Transverse colon (tissue), 4 donors: ENCODE results near the gene SLC32A1. TPM values are rescaled to one million over a fixed set of nuclear protein-coding genes. Genes with fewer than 3 reads are reported as not detected.
A peak's percentile ranks its signal among the peaks of the same experiment; 100 is the strongest.

Experiments
- DNase-seq: peaks from one replicate; pipeline ENCODE4 v3.0.0-alpha.2; 2019
- H3K27ac ChIP-seq, 4 donors: fragments of 200-600 bp; sonication (generic); 2 replicates each; pipeline ENCODE4 v1.5.1; 2016 to 2018; ENCODE audit warnings: inconsistent platforms in 4 of 4
- H3K27me3 ChIP-seq: fragments of 200-600 bp; sonication (generic); 2 replicates; pipeline ENCODE4 v1.5.1; 2017; ENCODE audit warnings: inconsistent platforms
- H3K36me3 ChIP-seq, 4 donors: fragments of 200-600 bp; sonication (generic); 2 replicates each; pipeline ENCODE4 v1.5.1; 2017 to 2019; ENCODE audit warnings: inconsistent platforms in 4 of 4
- H3K4me1 ChIP-seq, 4 donors: fragments of 200-600 bp; sonication (generic); 2 replicates each; pipeline ENCODE4 v1.5.1; 2017 to 2020; ENCODE audit warnings: inconsistent platforms in 4 of 4
- H3K4me3 ChIP-seq, 4 donors: fragments of 200-600 bp; sonication (generic); 1 replicate in 1 of 4; 2 replicates in 3 of 4; pipeline versions ENCODE4 v1.5.1 to v1.6.1; 2017 to 2019; ENCODE audit warnings: inconsistent platforms in 4 of 4
- H3K9me3 ChIP-seq, 2 donors: fragments of 200-600 bp; sonication (generic); 2 replicates each; pipeline ENCODE4 v1.5.1; 2017 to 2019; ENCODE audit warnings: inconsistent platforms in 2 of 2
- CTCF ChIP-seq, 5 experiments: fragments of 200-600 bp in 3 of 5; fragments of 450-650 bp in 2 of 5; sonication (generic) in 3 of 5; IDR thresholded peaks; 1 replicate in 2 of 5; 2 replicates in 3 of 5; pipeline ENCODE4 v1.5.1; 2016 to 2017; ENCODE audit warnings: antibody characterized with exemption in 5 of 5, inconsistent platforms in 3 of 5, mild to moderate bottlenecking in 2 of 5, moderate library complexity in 1 of 5
- EP300 ChIP-seq: sonication (generic); formaldehyde crosslinking; IDR thresholded peaks from one replicate; pipeline ENCODE4 v1.6.1; 2017; ENCODE audit warnings: antibody characterized with exemption, low read depth
- POLR2A ChIP-seq: fragments of 450-650 bp; IDR thresholded peaks from one replicate; pipeline ENCODE4 v1.6.1; 2016; ENCODE audit warnings: antibody characterized with exemption, mild to moderate bottlenecking, moderate library complexity
- POLR2AphosphoS5 ChIP-seq, 3 donors: sonication (generic); formaldehyde crosslinking; IDR thresholded peaks; one replicate each; pipeline ENCODE4 v1.6.1; 2016; ENCODE audit warnings: antibody characterized with exemption in 3 of 3
- WGBS, 2 donors: methylation state at CpG; one replicate each; pipeline ENCODE4 v1.1.5; 2018; ENCODE audit warnings: low coverage in 1 of 2; 5-methylcytosine and 5-hydroxymethylcytosine counted together
- in situ Hi-C, 4 donors: fragments of 200-750 bp; cut with MboI; loops; one replicate each; pipeline versions ENCODE4 v1.15.0 to v1.15.1; 2017; ENCODE audit warnings: low sequenced_read_pairs in 3 of 4, low pct_ligation_motif_present in 1 of 4, low pct_unique_long_range_greater_than_20kb in 1 of 4
- intact Hi-C: fragments of 100-400 bp; cut with DNase I; formaldehyde crosslinking; loops from one replicate; pipeline ENCODE4 v1.15.1; 2023; ENCODE audit warnings: low total_unique reads
- total RNA-seq, 4 donors: library from RNA; depleted of rRNA; stranded (reverse); fragments of >200 nt; gene quantifications; one replicate each; pipeline ENCODE4 v1.1.0, GENCODE V29; 2016

SLC32A1 gene
- total RNA-seq, 4 donors from 2014 or later = not detected

- H3K9me3 ChIP-seq = no peaks in the 10 kb centered on the region
- no peak for DNase-seq
- in situ Hi-C loops = no loop called here
- intact Hi-C loops = no loop called here
- H3K4me1 ChIP-seq = no peaks in the 10 kb centered on the region
- peaks cover 27% of the 10 kb centered on the region for H3K27me3 ChIP-seq
- H3K36me3 ChIP-seq = no peaks in the 10 kb centered on the region
- no peak overlapping the region for H3K4me3 ChIP-seq
- 64 to 83% methylated on average over 2 of the region's 2 CpGs for WGBS, 2 donors
- H3K27ac ChIP-seq = no peak overlapping the region
- TF ChIP-seq EP300 = no peak
- no peak for TF ChIP-seq POLR2A
- no peak for TF ChIP-seq POLR2AphosphoS5 (IDR thresholded peaks at IDR 0.05)
- no peak for TF ChIP-seq CTCF (IDR thresholded peaks at IDR 0.05)
Measured at GRCh38 chr20:38685271-38685670, 39.0 kb upstream of the SLC32A1 start.

- H3K4me1 ChIP-seq = no peaks in the 10 kb centered on the region
- 15 to 24% methylated on average over 7 to 14 of the region's 14 CpGs for WGBS, 2 donors
- no peak overlapping the region for H3K27ac ChIP-seq
- no peaks in the 10 kb centered on the region for H3K9me3 ChIP-seq
- TF ChIP-seq POLR2AphosphoS5 (IDR thresholded peaks at IDR 0.05) (no peak), CTCF (IDR thresholded peaks at IDR 0.05) (no peak), EP300 (no peak), POLR2A (no peak)
- no peak overlapping the region for H3K4me3 ChIP-seq
- H3K27me3 ChIP-seq = peaks cover 27% of the 10 kb centered on the region
- intact Hi-C loops (no loop called here), in situ Hi-C loops (no loop called here)
- no peaks in the 10 kb centered on the region for H3K36me3 ChIP-seq
- peak; percentile 12 for DNase-seq
Measured at GRCh38 chr20:38685853-38686473, 38.3 kb upstream of the SLC32A1 start.

DNA sequence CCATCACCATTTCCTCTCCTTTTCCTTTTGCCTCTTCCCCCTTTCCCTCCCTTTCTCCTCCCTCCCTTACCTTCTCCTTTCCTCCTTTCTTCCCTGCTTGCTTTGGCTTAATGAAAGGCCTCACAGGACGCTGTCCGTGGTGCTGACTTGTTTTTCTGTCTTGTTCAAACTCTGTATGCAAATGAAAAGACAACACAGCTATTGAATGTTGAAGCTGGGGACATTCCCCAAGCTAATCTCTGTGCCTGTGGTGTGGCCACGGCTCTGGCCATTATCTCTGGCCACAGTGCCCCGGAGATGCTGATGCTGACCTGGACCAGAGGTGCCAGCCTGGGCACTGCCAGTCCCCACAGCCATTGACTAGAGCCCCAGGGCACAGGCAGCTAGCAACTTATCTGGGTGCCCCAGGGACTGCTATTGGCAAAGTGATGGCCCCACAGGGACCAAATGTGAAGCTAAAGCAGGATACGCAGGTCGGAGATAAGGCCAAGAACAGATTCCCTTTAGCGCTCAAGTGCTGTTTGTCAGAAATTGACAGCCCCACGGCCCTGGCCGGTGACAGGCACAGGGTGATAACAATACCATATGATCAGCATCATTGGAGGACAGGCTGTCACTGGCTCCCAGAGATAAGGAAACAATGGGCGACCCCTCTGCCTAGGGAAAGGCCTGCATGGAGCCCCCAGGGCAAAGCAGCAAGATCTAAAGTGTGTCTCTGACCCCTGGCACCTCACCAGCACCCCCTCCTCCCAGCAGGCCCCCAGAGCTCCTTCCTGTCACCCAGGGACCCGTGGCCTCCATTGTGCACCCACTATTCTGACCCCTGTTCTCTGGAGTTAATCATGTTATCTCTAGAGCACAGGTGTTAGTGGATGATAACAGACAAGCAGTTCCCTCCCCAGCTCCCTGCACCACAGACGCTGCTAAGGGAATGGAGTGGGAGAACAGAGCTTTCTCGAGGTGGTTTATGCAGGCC is 31.6 kb upstream of the SLC32A1 start:
- Histone ChIP-seq H3K27ac (no peak overlapping the region), H3K9me3 (no peaks in the 10 kb centered on the region), H3K4me1 (no peaks in the 10 kb centered on the region), H3K27me3 (peaks cover 14% of the 10 kb centered on the region), H3K36me3 (no peaks in the 10 kb centered on the region), H3K4me3 (no peak overlapping the region)
- no peak for TF ChIP-seq POLR2AphosphoS5 (IDR thresholded peaks at IDR 0.05)
- no peak for TF ChIP-seq CTCF (IDR thresholded peaks at IDR 0.05)
- TF ChIP-seq EP300 = no peak
- TF ChIP-seq POLR2A = no peak
- intact Hi-C loops = no loop called here
- WGBS, 2 donors = 30% methylated on average over 13 of the region's 13 CpGs; no CpG with 5 or more reads in 1 of the 2 donors
- peak; percentile 26 for DNase-seq
- in situ Hi-C loops = no loop called here

- Histone ChIP-seq H3K4me3 (no peak overlapping the region), H3K27ac (no peak overlapping the region), H3K27me3 (no peaks in the 10 kb centered on the region), H3K36me3 (no peaks in the 10 kb centered on the region), H3K9me3 (no peaks in the 10 kb centered on the region), H3K4me1 (no peaks in the 10 kb centered on the region)
- DNase-seq = no peak
- in situ Hi-C loops = no loop called here
- TF ChIP-seq POLR2A (no peak), EP300 (no peak), POLR2AphosphoS5 (IDR thresholded peaks at IDR 0.05) (no peak), CTCF (IDR thresholded peaks at IDR 0.05) (no peak)
- intact Hi-C loops = no loop called here
- 77% methylated on average over 9 of the region's 9 CpGs; no CpG with 5 or more reads in 1 of the 2 donors for WGBS, 2 donors
Measured at GRCh38 chr20:38697306-38697705, 27.0 kb upstream of the SLC32A1 start.
